Suprapubic skin (tissue), 4 donors: ENCODE results near the gene FRAS1.

Experiments used
- EP300 ChIP-seq: sonication (generic); formaldehyde crosslinking; IDR thresholded peaks from one replicate; pipeline ENCODE4 v1.6.1; 2017; ENCODE audit warnings: antibody characterized with exemption
- POLR2AphosphoS5 ChIP-seq, 3 donors: sonication (generic); formaldehyde crosslinking; IDR thresholded peaks; one replicate each; pipeline ENCODE4 v1.6.1; 2017; ENCODE audit warnings: antibody characterized with exemption in 3 of 3
- TF ChIP-seq, protein P1 (sequence below), 2 donors: fragments of 200-600 bp in 1 of 2; fragments of 450-650 bp in 1 of 2; sonication (generic) in 1 of 2; IDR thresholded peaks; one replicate each; pipeline ENCODE4 v1.5.1; 2016 to 2019; ENCODE audit warnings: antibody characterized with exemption in 2 of 2, mild to moderate bottlenecking in 1 of 2, moderate library complexity in 1 of 2

GRCh38 chr4:78343682-78344081 lies 286.6 kb downstream of the FRAS1 start:
- TF ChIP-seq, protein P1, sequence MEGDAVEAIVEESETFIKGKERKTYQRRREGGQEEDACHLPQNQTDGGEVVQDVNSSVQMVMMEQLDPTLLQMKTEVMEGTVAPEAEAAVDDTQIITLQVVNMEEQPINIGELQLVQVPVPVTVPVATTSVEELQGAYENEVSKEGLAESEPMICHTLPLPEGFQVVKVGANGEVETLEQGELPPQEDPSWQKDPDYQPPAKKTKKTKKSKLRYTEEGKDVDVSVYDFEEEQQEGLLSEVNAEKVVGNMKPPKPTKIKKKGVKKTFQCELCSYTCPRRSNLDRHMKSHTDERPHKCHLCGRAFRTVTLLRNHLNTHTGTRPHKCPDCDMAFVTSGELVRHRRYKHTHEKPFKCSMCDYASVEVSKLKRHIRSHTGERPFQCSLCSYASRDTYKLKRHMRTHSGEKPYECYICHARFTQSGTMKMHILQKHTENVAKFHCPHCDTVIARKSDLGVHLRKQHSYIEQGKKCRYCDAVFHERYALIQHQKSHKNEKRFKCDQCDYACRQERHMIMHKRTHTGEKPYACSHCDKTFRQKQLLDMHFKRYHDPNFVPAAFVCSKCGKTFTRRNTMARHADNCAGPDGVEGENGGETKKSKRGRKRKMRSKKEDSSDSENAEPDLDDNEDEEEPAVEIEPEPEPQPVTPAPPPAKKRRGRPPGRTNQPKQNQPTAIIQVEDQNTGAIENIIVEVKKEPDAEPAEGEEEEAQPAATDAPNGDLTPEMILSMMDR (IDR thresholded peaks at IDR 0.05) = no peak
- TF ChIP-seq POLR2AphosphoS5 (IDR thresholded peaks at IDR 0.05) (no peak), EP300 (no peak)
